Fibroblast of pulmonary artery (primary cell): ENCODE measurements around the gene TYR.
"Not testable (repeated sequence)": the region's sequence is repeated elsewhere in the genome, so short reads cannot be mapped to it uniquely, and the experiment has no call there.

Experiments used
- DNase-seq: peaks from one replicate; pipeline ENCODE4 v3.0.0-alpha.2; 2010; ENCODE audit warnings: low read depth
- H3K4me3 ChIP-seq: replicated peaks from 2 replicates; pipeline ENCODE4 v1.5.1; 2011; ENCODE audit warnings: low read depth, mild to moderate bottlenecking, control low read depth, low read length, moderate library complexity
- TF ChIP-seq, protein P1 (sequence below): IDR thresholded peaks from 2 replicates; pipeline ENCODE4 v1.5.1; 2011; ENCODE audit warnings: mild to moderate bottlenecking, control low read depth, low read length, inconsistent platforms; ENCODE audit errors: missing control alignments

TYR gene

DNA sequence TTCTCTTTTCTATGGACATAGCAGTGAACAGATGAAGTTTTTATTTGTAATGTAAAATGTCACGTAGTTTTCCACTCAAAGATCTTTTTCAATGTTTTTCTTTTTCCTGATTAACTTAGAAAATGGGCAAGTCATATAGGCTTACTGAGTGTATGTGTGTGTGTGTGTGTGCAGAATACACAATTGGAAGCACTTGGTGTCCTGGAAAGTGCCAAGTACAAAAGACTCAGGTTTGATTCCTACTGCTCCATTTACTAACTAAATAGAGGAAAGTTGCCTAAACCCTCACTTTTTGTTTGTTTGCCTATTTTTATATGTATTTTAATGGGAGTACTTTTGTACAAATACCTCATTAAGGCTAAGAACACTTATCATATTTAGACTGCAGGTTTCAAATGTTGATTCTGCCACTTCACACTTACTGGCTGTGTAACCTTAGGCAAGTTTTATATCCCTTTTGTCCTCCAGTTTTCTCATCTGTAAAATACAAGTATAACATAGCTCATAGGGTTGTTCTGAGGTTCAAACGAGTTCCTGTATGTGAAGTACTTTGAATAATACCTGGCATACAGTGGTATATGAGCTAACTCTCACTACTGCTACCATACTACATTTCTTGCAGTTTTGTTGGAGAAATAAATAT, 90.1 kb downstream of the TYR start:
- no peak for DNase-seq
- TF ChIP-seq, protein P1, sequence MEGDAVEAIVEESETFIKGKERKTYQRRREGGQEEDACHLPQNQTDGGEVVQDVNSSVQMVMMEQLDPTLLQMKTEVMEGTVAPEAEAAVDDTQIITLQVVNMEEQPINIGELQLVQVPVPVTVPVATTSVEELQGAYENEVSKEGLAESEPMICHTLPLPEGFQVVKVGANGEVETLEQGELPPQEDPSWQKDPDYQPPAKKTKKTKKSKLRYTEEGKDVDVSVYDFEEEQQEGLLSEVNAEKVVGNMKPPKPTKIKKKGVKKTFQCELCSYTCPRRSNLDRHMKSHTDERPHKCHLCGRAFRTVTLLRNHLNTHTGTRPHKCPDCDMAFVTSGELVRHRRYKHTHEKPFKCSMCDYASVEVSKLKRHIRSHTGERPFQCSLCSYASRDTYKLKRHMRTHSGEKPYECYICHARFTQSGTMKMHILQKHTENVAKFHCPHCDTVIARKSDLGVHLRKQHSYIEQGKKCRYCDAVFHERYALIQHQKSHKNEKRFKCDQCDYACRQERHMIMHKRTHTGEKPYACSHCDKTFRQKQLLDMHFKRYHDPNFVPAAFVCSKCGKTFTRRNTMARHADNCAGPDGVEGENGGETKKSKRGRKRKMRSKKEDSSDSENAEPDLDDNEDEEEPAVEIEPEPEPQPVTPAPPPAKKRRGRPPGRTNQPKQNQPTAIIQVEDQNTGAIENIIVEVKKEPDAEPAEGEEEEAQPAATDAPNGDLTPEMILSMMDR = no peak
- no peak overlapping the region for H3K4me3 ChIP-seq

DNA sequence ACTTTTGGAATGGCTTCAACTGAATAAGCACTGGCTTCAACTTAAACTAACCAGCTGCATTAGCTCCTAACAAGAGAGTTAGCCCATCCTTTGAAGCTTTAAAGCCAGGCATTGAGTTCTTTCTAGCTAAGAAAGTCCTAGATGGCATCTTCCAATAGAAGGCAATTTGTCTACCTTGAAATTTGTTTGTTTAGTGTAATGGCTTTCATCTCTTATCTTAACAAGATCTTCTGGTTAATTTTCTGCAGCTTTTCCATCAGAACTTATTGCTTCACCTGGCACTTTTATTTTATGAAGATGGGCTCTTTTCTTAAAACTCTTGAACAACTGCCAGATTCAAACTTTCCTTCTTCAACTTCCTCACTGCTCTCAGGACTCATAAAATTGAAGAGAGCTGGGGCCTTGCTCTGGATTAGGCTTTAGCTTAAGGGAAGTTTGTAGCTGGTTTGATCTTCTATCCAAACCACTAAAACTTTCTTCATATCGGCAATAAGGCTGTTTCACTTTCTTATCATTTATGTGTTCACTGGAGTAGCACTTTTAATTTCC, 94.9 kb downstream of the TYR start:
- not testable (repeated sequence) for DNase-seq, H3K4me3 ChIP-seq

DNA sequence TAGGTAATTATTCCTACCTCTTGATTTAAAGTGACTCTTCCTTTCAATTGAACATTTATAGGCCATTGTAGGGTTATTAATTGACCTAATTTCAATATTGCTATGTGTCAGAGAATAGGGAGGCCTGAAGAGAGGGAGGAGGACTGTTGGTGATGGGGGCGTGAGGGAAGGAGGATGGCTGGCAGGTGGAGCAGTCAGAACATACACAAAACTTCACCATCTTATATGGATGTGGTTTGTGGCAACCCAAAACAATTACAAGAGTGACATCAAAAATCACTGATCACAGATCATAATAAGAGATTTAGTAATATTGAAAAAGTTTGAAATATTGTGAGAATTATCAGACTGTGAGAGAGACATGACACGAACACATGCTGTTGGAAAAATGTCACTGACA, 95.5 kb downstream of the TYR start:
- H3K4me3 ChIP-seq, DNase-seq: not testable (repeated sequence)

DNA sequence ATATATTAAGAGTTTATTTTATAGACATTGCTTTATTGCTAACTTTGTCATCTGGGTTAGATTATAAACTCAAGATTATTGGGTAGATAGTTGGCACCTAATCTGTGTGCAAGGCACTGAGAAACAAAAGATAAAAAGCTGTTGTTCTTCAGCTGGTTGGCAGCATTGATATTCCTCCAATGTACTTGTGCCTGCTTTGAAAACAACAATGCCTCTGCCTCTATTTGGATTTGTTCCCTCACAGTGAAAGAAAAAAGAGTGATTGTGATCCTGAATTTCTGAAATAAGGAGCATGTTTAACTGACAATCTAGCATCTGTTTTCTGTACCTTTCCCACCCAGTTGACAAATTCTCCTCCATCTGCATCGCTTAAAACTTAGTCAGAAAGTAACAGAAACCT, 98.3 kb downstream of the TYR start:
- TF ChIP-seq, protein P1 = no peak
- no peak for DNase-seq

DNA sequence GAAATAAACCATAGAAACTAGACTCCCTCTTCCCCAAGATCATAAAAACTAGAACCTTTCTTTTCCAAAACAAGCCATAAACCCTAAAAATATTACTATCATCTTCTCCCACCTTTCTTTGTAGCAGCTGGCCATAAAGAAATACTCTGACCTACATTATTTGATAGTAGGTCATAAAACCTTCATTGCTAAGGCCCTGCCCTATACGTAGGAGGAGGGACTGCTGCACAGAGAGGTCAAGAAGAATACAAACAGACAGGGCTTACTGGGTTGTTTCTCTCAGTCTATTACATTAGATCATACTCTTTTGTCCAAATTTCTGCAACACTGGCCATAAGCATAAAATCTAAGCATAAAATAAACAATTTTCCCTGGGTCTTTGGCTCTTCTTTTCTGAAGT, 101.5 kb downstream of the TYR start:
- DNase-seq = no peak
- no peak overlapping the region for H3K4me3 ChIP-seq
- TF ChIP-seq, protein P1 = no peak

More for the DNA sequence above, 98.3 kb downstream of the TYR start:
- H3K4me3 ChIP-seq = no peak overlapping the region

DNA sequence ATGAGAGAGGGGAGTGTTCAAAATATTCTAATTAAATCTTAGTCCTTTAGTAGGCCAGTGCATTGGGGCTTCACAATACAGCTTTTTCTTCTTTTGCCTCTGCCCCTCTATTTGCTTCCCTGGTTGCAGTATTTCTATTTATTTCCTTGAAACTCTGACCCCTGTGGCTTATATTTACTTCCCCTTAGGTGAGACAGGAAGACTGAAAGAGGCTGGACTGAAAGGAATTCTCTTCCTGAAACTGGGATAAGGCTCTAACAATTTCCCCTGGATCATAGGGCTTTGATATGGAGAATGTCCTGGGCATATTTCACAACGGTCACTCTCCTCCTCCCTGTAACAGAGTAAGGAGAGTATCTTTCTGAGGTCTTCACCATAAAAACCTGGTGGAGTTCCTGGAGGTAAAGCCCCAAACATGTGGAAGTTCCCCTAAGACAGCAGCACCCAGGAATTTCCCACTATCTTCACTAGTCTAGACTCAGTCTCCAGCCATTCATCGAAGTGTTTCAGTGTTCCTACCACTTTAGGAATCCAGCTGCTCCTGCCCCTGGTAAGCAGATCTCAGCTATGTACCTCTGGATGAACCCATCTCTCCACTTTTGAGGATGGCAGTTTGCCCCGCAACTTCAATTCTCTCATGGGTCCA, 103.5 kb downstream of the TYR start:
- H3K4me3 ChIP-seq, DNase-seq: not testable (repeated sequence)

DNA sequence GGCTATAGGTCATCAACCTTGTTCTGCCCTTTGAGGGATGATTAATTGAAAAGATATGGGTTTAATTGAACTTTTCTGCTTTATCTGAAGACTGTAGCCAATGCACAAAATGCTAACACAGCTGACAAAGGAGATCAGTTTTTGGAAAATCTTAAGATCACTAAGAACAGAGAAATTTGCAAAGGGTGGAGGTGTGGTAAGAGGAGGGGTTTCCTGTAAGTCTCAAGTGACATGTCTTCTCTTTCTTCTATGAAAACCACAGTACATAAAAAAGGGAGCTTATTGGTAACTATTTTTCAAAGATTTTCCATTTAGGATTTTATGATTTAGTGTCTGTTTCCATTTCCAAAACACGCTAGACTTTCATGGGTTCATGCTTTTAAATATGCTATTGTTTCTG, 108.9 kb downstream of the TYR start:
- DNase-seq, H3K4me3 ChIP-seq: not testable (repeated sequence)

DNA sequence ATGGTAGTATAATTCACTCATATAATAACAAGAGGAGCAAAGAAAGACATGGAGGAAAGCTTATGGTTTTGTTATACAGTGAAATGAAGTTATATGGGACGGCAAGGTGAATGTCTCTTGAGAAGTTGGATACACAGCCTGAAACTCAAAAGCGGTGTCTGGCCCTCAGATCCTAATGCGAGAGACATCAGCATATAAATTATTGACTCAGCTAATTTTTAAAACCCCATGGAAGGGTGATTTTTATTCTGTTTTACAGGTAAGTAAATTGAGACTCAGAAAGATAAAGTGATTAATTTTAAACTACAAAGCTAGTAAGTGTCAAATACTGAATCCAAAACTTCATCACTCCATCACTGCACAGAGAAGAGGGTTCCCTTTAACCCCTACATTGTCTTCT, 110.3 kb downstream of the TYR start:
- H3K4me3 ChIP-seq, DNase-seq: not testable (repeated sequence)

DNA sequence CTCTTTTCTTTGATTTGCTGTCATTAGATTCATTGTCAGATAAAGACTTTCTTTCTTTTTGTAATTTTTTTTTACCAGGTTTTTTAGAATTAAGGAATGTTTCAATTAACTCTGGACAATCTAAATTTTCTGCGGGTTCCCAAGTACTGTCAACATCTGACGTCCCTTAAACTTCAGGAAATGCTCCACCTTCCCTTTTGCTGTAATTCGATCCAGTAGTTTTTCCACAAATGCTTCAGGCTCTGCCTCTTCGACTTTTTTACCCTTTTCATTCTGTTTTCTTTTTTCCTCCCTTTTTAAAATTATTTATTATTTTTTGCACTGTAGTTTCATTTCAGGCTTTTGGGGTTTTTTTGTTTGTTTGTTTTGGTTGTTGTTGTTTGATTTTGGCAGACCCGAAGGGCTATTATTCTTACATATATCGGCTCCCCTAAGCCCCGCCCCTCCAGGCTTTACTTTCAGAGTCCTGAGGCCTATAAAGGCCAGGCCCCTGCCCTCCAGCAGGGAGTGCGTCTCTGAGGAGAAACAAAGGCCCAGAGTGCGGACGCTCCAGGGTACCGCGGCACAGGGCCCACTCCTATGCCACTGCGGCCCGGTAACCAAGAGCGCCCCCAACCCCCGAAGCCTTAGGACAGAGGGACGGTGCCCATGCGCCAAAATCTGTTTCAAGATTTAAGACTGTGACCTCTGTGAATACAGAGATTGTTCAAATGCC, 116.4 kb downstream of the TYR start:
- TF ChIP-seq, protein P1 = no peak
- H3K4me3 ChIP-seq = peak overlapping the region; percentile 37
- DNase-seq = peak; percentile 27

DNA sequence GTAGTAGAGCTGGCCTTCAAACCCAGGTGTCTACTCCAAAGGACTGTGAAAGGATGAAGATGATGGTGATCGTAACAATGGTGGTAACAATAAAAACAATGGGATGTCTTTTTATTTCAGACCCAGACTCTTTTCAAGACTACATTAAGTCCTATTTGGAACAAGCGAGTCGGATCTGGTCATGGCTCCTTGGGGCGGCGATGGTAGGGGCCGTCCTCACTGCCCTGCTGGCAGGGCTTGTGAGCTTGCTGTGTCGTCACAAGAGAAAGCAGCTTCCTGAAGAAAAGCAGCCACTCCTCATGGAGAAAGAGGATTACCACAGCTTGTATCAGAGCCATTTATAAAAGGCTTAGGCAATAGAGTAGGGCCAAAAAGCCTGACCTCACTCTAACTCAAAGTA, 117.3 kb downstream of the TYR start:
- not testable (repeated sequence) for H3K4me3 ChIP-seq, DNase-seq

DNA sequence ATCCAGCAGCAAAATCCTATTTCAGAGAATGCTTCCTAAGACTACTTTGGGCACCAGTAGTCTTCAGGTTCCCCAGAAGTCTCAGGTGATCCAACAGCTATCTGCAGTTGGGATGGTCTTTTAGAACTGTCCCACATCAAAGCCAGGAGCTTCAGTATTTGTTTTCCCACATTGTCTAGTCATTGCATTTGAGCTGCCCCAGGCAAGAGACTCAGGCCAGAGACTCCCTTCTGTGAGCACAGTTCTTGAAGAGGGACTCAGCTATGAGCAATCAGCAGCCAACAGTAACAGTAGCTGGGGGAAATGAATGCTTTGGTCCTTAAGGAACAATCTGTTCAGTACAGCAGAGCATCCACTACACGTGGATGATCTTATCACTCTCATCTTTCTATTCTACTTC, 125.4 kb downstream of the TYR start:
- DNase-seq, H3K4me3 ChIP-seq: not testable (repeated sequence)

DNA sequence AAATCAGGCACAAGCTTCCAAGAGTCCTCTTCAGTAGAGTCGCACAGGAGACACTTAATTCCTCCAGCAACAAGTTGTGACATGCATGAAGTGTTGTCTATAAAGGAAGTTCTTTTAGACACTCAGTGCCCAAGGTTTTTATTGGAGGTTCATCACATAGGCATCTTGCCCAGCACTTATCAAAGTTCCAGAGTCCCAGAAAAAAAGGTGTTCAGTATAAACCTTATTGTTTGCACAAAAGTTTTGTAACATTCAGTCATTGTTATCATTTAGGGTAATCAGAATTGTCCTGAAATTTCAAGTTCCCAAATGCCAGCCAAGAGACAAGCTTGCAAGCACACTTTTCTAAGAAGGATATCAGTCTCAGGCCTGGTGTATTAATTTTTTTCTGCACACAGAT, 130.6 kb downstream of the TYR start:
- DNase-seq = not testable (repeated sequence)

DNA sequence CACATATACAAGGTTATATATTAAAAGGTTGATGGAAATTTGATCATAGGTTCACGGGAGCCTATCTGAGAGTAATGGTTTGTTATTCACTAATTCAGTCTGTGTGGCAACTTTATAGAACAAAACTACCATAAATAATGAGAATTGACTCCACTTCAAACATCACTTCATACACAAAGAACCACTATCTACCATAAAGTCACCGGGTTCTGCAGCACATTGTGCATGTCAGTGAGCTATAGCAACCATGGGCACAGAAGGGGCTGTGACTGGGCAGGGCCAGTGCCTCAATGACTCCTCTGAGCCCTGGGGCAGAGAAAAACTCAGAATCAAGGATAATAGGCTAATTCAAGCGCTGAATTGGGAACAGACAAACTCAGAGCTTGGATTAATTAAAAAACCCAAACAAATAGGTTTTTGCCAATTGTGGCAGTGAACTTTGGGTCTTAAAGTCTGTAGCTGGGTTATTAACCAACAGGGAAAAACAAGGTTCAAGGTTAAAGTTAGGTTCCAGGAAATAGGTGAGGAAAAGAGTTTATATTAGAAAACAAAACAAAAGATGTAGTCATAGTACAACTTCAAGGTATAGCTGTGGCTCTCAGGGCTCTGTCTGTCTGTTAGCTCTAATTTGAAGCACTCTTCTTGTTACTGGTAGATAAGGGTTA, 131.8 kb downstream of the TYR start:
- H3K4me3 ChIP-seq, DNase-seq: not testable (repeated sequence)

More for the DNA sequence above, 130.6 kb downstream of the TYR start:
- not testable (repeated sequence) for H3K4me3 ChIP-seq
